Retinal pigment epithelial cell (primary cell): ENCODE results near the gene RGS8.

Experiments used
- DNase-seq: peaks from one replicate; pipeline ENCODE4 v3.0.0-alpha.2; 2010; ENCODE audit warnings: low read depth
- H3K4me3 ChIP-seq: 2 replicates; pipeline ENCODE4 v1.5.1; 2011; ENCODE audit warnings: mild to moderate bottlenecking, low read length, control low read depth, moderate library complexity
- TF ChIP-seq, protein P1 (sequence below): conservative IDR thresholded peaks from 2 replicates; pipeline ENCODE4 v1.5.1; 2011; ENCODE audit warnings: low read depth, low read length, control low read depth, inconsistent platforms

Gene RGS8

DNA sequence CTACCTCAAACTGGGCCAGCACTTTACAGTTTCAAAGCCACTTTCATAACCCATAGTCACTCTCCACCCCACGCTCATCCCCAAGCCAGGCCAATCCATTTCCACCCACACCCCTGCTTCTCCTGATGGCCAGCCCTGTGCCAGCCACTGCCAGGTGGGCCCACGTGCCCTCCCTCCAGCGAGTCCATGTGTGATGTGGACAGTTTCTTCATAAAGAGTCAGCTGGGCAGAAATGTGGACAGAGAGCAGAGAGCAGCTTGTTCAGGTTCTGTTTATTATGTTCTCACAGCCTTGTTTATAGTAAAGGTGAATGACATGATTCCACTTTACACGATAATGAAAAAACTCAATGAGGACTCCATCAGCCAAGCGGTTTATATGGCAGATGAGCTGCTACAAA lies 42.8 kb downstream of the RGS8 start:
- TF ChIP-seq, protein P1, sequence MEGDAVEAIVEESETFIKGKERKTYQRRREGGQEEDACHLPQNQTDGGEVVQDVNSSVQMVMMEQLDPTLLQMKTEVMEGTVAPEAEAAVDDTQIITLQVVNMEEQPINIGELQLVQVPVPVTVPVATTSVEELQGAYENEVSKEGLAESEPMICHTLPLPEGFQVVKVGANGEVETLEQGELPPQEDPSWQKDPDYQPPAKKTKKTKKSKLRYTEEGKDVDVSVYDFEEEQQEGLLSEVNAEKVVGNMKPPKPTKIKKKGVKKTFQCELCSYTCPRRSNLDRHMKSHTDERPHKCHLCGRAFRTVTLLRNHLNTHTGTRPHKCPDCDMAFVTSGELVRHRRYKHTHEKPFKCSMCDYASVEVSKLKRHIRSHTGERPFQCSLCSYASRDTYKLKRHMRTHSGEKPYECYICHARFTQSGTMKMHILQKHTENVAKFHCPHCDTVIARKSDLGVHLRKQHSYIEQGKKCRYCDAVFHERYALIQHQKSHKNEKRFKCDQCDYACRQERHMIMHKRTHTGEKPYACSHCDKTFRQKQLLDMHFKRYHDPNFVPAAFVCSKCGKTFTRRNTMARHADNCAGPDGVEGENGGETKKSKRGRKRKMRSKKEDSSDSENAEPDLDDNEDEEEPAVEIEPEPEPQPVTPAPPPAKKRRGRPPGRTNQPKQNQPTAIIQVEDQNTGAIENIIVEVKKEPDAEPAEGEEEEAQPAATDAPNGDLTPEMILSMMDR: no peak
- no peak for DNase-seq
- H3K4me3 ChIP-seq: no peak overlapping the region

DNA sequence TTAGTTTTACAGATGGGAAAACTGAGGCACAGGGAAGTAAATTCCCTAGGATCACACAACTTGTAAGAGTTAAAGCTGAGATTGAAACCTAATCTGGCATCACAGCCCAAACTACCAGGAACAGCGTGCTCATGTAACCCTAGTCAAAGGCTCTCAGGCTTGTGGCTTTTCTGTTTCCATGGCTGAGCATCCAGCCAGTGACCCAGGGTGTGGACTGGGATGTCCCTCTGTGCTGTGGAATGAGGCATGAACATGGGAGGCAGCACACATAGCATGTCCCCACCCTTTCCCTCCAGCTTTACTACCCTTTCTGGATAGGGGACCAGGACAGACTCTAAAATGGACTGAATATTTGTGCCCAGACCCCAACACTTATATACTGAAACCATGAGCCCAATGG lies 45.1 kb downstream of the RGS8 start:
- TF ChIP-seq, protein P1: no peak
- DNase-seq: no peak
- no peak overlapping the region for H3K4me3 ChIP-seq

DNA sequence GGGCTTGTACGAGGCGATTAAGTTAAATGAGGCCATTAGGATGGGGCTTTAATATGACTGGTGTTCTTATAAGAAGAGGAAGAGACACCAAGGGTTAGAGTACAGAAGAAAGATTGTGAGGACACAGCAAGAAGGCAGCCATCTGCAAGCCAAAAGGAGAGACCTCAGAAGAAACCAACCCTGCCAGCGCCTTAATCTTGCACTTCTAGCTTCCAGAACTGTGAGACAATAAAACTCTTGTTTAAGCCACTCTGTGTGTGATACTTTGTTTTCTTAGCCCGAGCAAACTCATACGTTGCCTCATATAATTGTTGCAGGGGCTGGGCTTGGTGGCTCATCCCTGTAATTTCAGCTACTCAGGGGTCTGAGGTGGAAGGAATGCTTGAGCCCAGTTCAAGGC lies 46.6 kb downstream of the RGS8 start:
- TF ChIP-seq, protein P1: no peak
- DNase-seq: no peak

DNA sequence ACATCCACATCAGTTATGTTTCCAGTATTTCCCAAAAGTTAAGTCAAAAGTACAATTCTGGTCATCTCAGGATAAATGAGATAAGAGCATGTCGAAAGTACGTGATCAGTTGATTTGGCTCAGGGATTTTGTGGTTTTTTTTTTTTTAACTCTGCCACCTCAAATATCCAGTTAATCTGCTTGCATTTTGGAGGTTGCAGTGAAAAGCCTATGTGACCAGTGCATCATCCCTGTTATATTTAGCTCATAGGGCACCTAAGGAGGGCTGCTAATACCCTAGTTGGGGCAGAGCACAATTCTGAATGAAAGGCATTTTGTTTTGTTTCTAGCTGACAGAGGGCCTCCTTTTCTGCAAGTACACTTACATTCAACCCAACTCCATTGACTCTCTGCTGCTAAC lies 48.5 kb downstream of the RGS8 start:
- TF ChIP-seq, protein P1: no peak
- no peak overlapping the region for H3K4me3 ChIP-seq
- no peak for DNase-seq

More for the DNA sequence above, 46.6 kb downstream of the RGS8 start:
- no peak overlapping the region for H3K4me3 ChIP-seq
